Subcutaneous abdominal adipose tissue (tissue), 5 donors: Measurements from ENCODE around the gene ADD1.
"Not testable (repeated sequence)": the region's sequence is repeated elsewhere in the genome, so short reads cannot be mapped to it uniquely, and the experiment has no call there.

ENCODE experiments used
- H3K27ac ChIP-seq: one replicate; pipeline ENCODE4 v1.7.0; 2013; ENCODE audit warnings: low read depth, mild to moderate bottlenecking, inconsistent platforms, low read length, moderate library complexity
- H3K27me3 ChIP-seq, 5 donors: one replicate each; pipeline ENCODE4 v1.7.0; 2013; ENCODE audit warnings: low read length in 5 of 5, inconsistent platforms in 1 of 5; ENCODE audit not compliant: control insufficient read depth in 5 of 5, insufficient read depth in 4 of 5
- H3K36me3 ChIP-seq, 5 donors: one replicate each; pipeline ENCODE4 v1.7.0; 2013; ENCODE audit warnings: low read length in 5 of 5; ENCODE audit not compliant: control insufficient read depth in 5 of 5, insufficient read depth in 5 of 5
- H3K4me1 ChIP-seq, 5 donors: one replicate each; pipeline ENCODE4 v1.7.0; 2013; ENCODE audit warnings: low read length in 5 of 5, mild to moderate bottlenecking in 3 of 5, moderate library complexity in 1 of 5; ENCODE audit not compliant: control insufficient read depth in 5 of 5, insufficient read depth in 5 of 5
- H3K4me3 ChIP-seq, 5 donors: one replicate each; pipeline ENCODE4 v1.7.0; 2013; ENCODE audit warnings: low read length in 5 of 5, low read depth in 1 of 5
- H3K9ac ChIP-seq, 5 donors: one replicate each; pipeline ENCODE4 v1.7.0; 2013; ENCODE audit warnings: low read length in 5 of 5, mild to moderate bottlenecking in 4 of 5, moderate library complexity in 3 of 5
- H3K9me3 ChIP-seq, 5 donors: one replicate each; pipeline ENCODE4 v1.7.0; 2013; ENCODE audit warnings: low read length in 5 of 5; ENCODE audit not compliant: control insufficient read depth in 5 of 5
- donor health status: healthy.
- donor health status: healthy.
- donor health status: healthy.
- donor health status: healthy.
- donor health status: healthy.

Gene ADD1

DNA sequence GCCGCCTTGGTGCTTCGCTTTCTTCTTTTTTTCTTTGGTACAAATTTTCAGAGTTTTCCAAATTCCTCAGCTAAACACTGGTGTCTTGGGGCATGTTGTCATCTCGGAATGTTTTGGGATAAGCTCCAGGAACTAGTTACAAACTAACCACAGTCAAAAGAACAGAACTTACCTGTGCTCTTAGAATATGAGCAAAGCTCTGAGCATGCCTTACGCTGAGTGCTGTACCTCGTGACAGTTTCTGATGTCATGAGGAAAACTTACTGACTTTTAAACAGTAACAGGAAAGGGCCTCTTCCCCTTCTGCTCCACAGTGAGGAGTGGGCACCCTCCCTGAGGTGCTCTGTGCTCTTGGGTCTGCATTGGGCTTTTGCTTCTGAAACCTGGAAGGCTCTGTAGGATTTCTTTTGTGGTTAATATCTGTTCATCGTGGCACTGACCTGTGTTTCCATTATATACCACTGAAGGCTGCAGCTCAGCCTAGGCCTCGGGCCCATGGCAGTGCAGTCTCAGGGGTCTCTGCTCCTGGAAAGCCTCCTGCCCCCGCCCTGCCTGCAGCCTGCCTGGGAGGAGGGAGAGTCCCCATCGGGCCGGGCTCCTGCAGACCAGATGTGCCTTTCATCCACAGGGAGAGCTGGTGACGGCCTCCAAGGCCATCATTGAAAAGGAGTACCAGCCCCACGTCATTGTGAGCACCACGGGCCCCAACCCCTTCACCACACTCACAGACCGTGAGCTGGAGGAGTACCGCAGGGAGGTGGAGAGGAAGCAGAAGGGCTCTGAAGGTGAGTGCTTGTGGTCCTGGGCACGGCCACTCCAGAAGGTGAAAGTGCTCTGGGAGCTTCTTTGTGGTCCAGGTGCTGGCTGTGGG, 70.8 kb downstream of the ADD1 start:
- Histone ChIP-seq H3K4me1 (peaks cover 0 to 12% (median 5%) of the 10 kb centered on the region in 5 donors), H3K27ac (no peak overlapping the region), H3K9ac (no peak overlapping the region), H3K4me3 (no peak overlapping the region), H3K36me3 (peaks cover 4 to 68% (median 54%) of the 10 kb centered on the region in 5 donors), H3K27me3 (no peaks in the 10 kb centered on the region), H3K9me3 (no peaks in the 10 kb centered on the region)

DNA sequence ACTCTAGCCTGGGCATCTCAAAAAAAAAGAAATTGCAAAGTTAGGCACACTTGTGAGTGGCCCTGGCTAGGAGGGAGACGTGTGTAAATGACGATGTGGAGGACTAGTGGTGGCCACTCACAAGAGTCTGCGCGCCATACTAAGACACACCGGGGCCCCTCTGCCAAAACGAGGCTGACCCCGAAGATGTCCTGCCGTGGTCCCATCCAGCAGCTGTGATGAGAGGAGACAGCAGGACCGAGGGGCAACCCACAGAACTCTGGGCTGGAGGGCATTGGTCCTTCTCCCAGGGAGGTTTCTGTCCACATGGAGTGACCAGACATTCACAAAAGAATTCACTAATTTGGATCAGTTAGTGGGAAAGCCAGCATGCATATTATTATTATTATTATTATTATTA, 72.1 kb downstream of the ADD1 start:
- Histone ChIP-seq H3K4me3 (no peak overlapping the region), H3K4me1 (peaks cover 0 to 9% (median 5%) of the 10 kb centered on the region in 5 donors), H3K9ac (no peak overlapping the region), H3K27me3 (no peaks in the 10 kb centered on the region), H3K27ac (no peak overlapping the region), H3K36me3 (peaks cover 4 to 57% (median 43%) of the 10 kb centered on the region in 5 donors), H3K9me3 (no peaks in the 10 kb centered on the region)

DNA sequence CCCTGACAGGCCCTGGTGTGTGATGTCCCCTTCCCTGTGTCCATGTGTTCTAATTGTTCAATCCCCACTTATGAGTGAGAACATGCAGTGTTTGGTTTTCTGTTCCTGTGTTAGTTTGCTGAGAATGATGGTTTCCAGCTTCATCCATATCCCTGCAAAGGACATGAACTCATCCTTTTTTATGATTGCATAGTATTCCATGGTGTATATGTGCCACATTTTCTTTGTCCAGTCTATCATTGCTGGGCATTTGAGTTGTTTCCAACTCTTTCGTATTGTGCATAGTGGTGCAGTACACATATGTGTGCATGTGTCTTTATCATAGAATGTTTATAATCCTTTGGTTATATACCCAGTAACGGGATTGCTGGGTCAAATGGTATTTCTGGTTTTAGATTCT, 73.1 kb downstream of the ADD1 start:
- not testable (repeated sequence) for H3K9ac ChIP-seq, H3K4me3 ChIP-seq
- peaks cover 4 to 50% (median 36%) of the 10 kb centered on the region in 5 donors for H3K36me3 ChIP-seq

DNA sequence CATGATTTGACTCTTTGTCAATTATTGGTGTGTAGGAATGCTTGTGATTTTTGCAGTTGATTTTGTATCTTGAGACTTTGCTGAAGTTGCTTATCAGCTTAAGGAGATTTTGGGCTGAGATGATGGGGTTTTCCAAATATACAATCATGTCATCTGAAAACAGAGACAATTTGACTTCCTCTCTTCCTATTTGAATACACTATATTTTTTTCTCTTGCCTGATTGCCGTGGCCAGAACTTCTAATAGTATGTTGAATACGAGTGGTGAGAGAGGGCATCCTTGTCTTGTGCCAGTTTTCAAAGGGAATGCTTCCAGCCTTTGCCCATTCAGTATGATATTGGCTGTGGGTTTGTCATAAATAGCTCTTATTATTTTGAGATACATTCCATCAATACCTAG, 74.7 kb downstream of the ADD1 start:
- peaks cover 4 to 50% (median 30%) of the 10 kb centered on the region in 5 donors for H3K36me3 ChIP-seq
- H3K9ac ChIP-seq, H3K9me3 ChIP-seq, H3K27ac ChIP-seq, H3K4me3 ChIP-seq, H3K4me1 ChIP-seq, H3K27me3 ChIP-seq: not testable (repeated sequence)

More for the DNA sequence above, 73.1 kb downstream of the ADD1 start:
- H3K27me3 ChIP-seq, H3K27ac ChIP-seq, H3K9me3 ChIP-seq, H3K4me1 ChIP-seq: not testable (repeated sequence)

DNA sequence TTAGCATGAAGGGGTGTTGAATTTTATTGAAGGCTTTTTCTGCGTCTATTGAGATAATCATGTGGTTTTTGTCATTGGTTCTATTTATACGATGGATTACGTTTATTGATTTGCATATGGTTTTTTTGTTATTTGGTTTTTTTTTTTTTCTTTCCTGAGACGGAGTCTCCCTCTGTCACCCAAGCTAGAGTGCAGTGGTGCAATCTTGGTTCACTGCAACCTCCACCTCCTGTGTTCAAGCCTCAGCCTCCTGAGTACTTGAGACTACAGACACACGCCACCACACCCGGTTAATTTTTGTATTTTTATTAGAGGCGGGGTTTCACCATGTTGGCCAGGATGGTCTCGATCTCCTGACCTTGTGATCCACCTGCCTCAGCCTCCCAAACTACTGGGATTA, 75.1 kb downstream of the ADD1 start:
- H3K9ac ChIP-seq, H3K27me3 ChIP-seq, H3K4me3 ChIP-seq, H3K9me3 ChIP-seq, H3K27ac ChIP-seq, H3K4me1 ChIP-seq: not testable (repeated sequence)
- peaks cover 4 to 50% (median 32%) of the 10 kb centered on the region in 5 donors for H3K36me3 ChIP-seq

DNA sequence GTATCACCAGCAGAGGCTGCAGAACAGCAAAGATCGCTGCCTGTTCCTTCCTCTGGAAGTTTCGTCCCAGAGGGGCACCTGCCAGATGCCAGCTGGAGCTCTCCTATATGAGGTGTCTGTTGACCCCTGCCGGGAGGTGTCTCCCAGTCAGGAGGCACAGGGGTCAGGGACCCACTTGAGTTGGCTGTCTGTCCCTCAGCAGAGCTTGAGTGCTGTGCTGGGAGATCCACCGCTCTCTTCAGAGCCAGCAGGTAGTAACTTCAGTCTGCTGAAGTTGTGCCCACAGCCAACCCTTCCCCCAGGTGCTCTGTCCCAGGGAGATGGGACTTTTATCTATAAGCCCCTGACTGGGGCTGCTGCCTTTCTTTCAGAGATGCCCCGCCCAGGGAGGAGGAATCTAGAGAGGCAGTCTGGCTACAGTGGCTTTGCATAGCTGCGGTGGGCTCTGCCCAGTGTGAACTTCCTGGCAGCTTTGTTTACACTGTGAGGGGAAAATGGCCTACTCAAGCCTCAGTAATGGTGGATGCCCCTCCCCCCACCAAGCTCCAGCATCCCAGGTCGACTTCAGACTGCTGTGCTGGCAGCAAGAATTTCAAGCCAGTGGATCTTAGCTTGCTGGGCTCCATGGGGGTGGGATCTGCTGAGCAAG, 78.9 kb downstream of the ADD1 start:
- H3K27me3 ChIP-seq, H3K27ac ChIP-seq, H3K9ac ChIP-seq, H3K4me1 ChIP-seq, H3K4me3 ChIP-seq, H3K9me3 ChIP-seq: not testable (repeated sequence)
- H3K36me3 ChIP-seq: peaks cover 0 to 59% (median 49%) of the 10 kb centered on the region in 5 donors

DNA sequence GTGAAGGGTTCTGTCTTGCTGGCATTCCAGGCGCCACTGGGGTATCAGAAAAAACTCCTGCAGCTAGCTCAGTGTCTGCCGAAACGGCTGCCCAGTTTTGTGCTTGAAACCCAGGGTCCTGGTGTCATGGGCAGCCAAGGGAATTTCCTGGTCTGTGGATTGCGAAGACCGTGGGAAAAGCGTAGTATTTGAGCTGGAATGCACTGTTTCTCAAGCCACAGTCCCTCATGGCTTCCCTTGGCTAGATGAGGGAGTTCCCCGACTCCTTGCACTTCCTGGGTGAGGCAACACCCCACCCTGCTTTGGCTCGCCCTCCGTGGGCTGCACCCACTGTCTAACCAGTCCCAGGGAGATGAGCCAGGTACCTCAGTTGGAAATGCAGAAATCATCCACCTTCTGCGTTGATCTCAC, 79.5 kb downstream of the ADD1 start:
- H3K27me3 ChIP-seq: peaks cover 0 to 2% (median 0%) of the 10 kb centered on the region in 5 donors
- H3K4me1 ChIP-seq: peaks cover 0 to 5% (median 0%) of the 10 kb centered on the region in 5 donors
- no peak overlapping the region for H3K4me3 ChIP-seq
- no peak overlapping the region for H3K27ac ChIP-seq
- H3K9me3 ChIP-seq: no peaks in the 10 kb centered on the region
- H3K9ac ChIP-seq: peak overlapping the region in 1 of 5 donors; percentile 87
- peaks cover 0 to 65% (median 54%) of the 10 kb centered on the region in 5 donors for H3K36me3 ChIP-seq

DNA sequence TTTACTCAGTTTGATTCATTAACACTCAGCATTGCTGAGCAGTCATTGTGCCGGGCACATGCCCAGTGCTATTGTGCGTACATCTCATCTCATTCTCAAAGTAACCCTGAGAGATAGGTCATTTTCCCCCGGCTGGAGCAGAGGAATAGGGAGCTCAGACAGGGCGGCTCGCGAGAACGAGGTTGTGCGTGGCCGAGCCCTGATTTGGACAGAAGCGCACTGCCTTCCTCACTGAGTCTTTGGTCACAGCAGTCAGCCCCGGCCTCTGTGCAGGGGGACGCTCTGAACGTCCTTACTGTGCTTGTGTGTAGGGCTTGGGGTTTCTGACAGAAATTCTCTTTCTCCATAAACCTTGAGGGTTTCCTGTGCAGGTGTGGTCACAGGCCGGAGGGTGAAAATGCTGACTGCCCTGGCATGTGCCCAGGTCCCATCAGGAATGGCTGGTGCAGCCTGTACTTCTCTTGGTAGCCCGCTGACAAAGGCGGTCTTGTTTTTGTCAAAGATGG, 80.1 kb downstream of the ADD1 start:
- Histone ChIP-seq H3K4me1 (peaks cover 0 to 5% (median 0%) of the 10 kb centered on the region in 5 donors), H3K9ac (no peak overlapping the region), H3K4me3 (no peak overlapping the region), H3K36me3 (peaks cover 0 to 70% (median 59%) of the 10 kb centered on the region in 5 donors), H3K27me3 (peaks cover 0 to 2% (median 0%) of the 10 kb centered on the region in 5 donors), H3K27ac (no peak overlapping the region), H3K9me3 (no peaks in the 10 kb centered on the region)

DNA sequence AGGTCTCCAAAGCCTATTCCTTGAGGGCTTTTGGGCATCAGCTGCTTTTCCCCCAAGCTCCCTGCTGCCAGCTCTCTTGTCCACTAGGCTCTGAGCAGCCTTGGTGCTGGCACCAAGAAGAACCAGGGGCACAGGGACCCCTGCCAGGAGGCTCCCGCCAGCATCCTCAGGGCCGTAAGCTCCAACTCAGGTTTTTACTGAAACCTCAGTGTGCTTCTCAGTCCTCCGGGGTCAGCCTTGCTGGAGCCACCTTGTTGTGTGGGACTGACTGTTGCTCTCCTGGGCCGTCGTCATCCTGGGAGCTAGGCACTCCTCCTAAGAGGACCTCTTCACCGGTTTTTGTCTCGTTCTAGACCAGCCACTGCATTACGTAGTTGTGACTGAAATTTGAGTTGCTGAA, 80.6 kb downstream of the ADD1 start:
- Histone ChIP-seq H3K36me3 (peaks cover 0 to 76% (median 64%) of the 10 kb centered on the region in 5 donors), H3K27ac (no peak overlapping the region), H3K9ac (no peak overlapping the region)

DNA sequence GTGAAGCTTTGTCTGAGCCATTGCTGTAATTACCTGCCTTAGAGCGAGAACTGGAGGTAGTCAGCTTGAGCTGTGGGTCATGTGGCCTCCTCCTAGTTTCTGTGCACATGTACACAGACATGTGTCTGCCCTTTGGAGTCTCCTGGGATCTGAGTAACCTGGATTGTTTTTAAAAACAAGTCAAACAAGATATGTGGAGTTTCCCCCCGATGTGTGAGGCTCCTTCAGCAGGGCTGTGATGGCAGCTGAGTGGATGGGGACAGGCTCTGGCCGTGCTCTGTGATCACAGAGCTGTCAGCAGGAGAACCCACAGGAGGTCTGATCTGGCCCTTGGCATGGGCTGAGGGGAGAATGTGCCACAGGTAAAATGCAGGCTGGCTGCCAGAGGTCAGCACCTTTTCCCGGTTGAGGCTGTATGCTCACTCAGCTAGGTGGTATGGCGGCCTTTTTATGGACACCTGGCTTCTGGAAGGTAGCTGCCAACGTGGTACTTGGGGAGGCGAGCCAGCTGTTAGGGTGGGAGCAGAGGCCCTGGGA, 81.2 kb downstream of the ADD1 start:
- no peak overlapping the region for H3K9ac ChIP-seq
- peaks cover 0 to 5% (median 0%) of the 10 kb centered on the region in 5 donors for H3K4me1 ChIP-seq
- H3K27me3 ChIP-seq: peaks cover 0 to 2% (median 0%) of the 10 kb centered on the region in 5 donors
- H3K4me3 ChIP-seq: no peak overlapping the region
- H3K27ac ChIP-seq: no peak overlapping the region
- H3K9me3 ChIP-seq: no peaks in the 10 kb centered on the region
- peaks cover 0 to 81% (median 69%) of the 10 kb centered on the region in 5 donors for H3K36me3 ChIP-seq

More for the DNA sequence above, 80.6 kb downstream of the ADD1 start:
- Histone ChIP-seq H3K4me1 (peaks cover 0 to 5% (median 0%) of the 10 kb centered on the region in 5 donors), H3K9me3 (no peaks in the 10 kb centered on the region), H3K27me3 (peaks cover 0 to 2% (median 0%) of the 10 kb centered on the region in 5 donors), H3K4me3 (no peak overlapping the region)
